GM10266 (cell line): Measurements from ENCODE around the gene TMTC2.
"Not testable (repeated sequence)": the region's sequence is repeated elsewhere in the genome, so short reads cannot be mapped to it uniquely, and the experiment has no call there.

Source experiments
- DNase-seq: peaks from one replicate; pipeline ENCODE4 v3.0.0; 2012; ENCODE audit errors: extremely low spot score
- TF ChIP-seq, protein P1 (sequence below): IDR thresholded peaks from 2 replicates; pipeline ENCODE4 v1.5.1; 2012; ENCODE audit warnings: mild to moderate bottlenecking, low read depth; ENCODE audit not compliant: control insufficient read depth, insufficient read depth; ENCODE audit errors: missing control alignments

The TMTC2 gene

GRCh38 chr12:82842480-82842879, 155.8 kb downstream of the TMTC2 start:
- TF ChIP-seq, protein P1, sequence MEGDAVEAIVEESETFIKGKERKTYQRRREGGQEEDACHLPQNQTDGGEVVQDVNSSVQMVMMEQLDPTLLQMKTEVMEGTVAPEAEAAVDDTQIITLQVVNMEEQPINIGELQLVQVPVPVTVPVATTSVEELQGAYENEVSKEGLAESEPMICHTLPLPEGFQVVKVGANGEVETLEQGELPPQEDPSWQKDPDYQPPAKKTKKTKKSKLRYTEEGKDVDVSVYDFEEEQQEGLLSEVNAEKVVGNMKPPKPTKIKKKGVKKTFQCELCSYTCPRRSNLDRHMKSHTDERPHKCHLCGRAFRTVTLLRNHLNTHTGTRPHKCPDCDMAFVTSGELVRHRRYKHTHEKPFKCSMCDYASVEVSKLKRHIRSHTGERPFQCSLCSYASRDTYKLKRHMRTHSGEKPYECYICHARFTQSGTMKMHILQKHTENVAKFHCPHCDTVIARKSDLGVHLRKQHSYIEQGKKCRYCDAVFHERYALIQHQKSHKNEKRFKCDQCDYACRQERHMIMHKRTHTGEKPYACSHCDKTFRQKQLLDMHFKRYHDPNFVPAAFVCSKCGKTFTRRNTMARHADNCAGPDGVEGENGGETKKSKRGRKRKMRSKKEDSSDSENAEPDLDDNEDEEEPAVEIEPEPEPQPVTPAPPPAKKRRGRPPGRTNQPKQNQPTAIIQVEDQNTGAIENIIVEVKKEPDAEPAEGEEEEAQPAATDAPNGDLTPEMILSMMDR, result no peak

GRCh38 chr12:82845076-82845475, 158.4 kb downstream of the TMTC2 start:
- DNase-seq, result not testable (repeated sequence)

More at GRCh38 chr12:82842480-82842879, 155.8 kb downstream of the TMTC2 start:
- DNase-seq, result no peak

- DNase-seq, result no peak
- TF ChIP-seq, protein P1, result no peak
Observed at GRCh38 chr12:82848845-82849244, 162.1 kb downstream of the TMTC2 start.

DNA sequence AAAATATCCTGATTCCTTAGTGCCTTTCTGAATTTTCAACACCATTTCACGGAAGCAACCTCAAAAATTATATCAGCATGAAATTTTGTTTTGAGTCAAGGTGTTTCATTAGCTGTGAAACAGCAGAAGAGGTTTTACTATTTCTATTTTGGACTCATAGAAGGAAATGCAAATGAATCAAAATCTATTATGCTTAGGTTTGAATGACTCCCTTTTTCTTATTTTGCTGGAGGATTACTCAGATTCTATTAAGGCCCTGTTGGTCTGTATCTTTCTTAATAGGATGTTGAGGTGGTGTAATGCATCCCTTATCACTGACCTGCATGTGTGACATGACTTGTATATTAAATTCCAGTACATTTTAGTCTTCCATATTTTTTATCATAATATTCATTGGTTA, 165.8 kb downstream of the TMTC2 start:
- TF ChIP-seq, protein P1, result no peak
- DNase-seq, result no peak

GRCh38 chr12:82855872-82856271, 169.2 kb downstream of the TMTC2 start:
- TF ChIP-seq, protein P1, result no peak
- no peak for DNase-seq

- no peak for DNase-seq
- TF ChIP-seq, protein P1, result no peak
Observed at GRCh38 chr12:82857276-82857675, 170.6 kb downstream of the TMTC2 start.

DNA sequence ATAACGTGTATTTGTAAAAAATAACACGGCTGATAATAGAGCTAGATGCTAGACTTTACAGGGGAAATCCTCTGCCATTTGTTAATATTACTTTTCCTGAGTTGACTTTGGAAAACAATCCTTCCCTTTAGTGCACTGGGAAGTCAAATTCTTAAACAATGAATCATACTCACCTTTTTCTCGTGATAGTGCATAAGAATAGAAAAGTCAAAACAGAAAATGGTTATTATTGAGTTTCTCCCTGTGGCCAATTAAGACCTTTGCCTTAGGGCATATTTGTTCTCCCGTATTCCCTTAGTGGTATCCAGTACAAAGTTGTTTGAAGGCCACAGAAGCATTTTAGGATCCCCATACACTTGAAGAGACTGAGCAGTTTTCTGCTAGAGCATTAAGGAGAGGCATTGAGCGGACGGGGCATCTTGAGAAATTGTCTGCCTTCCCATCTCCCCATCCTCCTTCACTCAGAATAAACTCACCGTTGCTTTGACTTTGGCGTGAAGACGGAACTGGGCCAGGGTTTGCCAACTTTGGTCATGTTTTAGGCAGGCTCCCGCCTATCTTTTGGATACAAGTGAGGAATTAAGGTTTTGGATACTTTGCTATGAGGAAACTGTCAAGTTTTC, 171.3 kb downstream of the TMTC2 start:
- DNase-seq, result no peak

More for the DNA sequence above, 171.3 kb downstream of the TMTC2 start:
- TF ChIP-seq, protein P1, result no peak
